Measurements from ENCODE around the gene C12orf57.
A peak's percentile ranks its signal among the peaks of the same experiment; 100 is the strongest.

Gene C12orf57

DNA sequence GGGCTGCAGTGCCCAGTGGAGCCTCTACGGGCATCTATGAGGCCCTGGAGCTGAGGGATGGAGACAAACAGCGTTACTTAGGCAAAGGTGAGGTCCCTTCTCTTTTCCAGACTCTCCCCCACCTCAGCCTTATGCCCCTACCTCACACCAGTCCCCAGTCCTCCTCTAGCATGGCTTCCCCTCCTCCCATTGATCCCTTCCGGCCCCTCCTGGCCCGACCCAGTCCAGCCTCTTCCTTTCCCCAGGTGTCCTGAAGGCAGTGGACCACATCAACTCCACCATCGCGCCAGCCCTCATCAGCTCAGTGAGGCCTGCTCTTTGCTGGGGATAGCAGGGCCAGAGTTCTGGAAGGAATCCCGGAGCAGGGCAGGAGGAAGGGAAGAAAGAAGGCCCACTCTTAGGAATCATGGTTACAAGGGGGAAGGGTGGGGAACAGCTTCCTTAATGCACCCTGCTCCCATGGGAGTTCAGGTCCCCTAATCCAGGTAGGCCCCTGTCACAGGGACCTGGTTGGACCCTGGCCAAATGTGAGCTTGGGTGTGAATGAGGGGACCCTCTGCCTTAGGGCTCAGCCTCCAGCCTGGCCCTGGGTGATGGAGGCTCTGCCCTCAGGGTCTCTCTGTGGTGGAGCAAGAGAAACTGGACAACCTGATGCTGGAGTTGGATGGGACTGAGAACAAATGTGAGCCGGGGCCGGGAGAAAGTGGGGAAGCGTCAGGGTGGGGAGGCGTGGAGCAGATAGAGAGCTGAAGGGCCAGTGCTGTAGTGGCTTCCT, 27.2 kb upstream of the C12orf57 start:
- FAIRE-seq (no peak), DNase-seq (ENCODE audit: extremely low spot score, insufficient read length, low read depth) (no peak)

GRCh38 chr12:6917491-6918231, 26.2 kb upstream of the C12orf57 start:
- FAIRE-seq = no peak
- DNase-seq (ENCODE audit: extremely low spot score, insufficient read length, low read depth) = no peak

DNA sequence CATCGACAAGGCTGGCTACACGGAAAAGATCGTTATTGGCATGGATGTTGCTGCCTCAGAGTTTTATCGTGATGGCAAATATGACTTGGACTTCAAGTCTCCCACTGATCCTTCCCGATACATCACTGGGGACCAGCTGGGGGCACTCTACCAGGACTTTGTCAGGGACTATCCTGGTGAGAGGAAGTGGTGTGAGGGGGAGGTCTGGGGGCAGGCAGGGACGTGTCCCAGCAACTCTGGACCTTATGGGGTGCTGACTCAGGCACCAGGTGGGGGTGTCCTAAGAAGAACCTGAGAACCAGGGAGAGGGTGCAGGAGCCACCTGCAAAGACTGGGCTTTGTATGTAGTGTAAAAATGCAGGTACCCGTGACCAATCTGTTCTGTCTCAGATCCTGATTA, 24.2 kb upstream of the C12orf57 start:
- FAIRE-seq = no peak
- no peak for DNase-seq (ENCODE audit: extremely low spot score, insufficient read length, low read depth)

GRCh38 chr12:6921539-6921938, 22.3 kb upstream of the C12orf57 start:
- no peak for DNase-seq (ENCODE audit: extremely low spot score, insufficient read length, low read depth)
- FAIRE-seq = no peak

DNA sequence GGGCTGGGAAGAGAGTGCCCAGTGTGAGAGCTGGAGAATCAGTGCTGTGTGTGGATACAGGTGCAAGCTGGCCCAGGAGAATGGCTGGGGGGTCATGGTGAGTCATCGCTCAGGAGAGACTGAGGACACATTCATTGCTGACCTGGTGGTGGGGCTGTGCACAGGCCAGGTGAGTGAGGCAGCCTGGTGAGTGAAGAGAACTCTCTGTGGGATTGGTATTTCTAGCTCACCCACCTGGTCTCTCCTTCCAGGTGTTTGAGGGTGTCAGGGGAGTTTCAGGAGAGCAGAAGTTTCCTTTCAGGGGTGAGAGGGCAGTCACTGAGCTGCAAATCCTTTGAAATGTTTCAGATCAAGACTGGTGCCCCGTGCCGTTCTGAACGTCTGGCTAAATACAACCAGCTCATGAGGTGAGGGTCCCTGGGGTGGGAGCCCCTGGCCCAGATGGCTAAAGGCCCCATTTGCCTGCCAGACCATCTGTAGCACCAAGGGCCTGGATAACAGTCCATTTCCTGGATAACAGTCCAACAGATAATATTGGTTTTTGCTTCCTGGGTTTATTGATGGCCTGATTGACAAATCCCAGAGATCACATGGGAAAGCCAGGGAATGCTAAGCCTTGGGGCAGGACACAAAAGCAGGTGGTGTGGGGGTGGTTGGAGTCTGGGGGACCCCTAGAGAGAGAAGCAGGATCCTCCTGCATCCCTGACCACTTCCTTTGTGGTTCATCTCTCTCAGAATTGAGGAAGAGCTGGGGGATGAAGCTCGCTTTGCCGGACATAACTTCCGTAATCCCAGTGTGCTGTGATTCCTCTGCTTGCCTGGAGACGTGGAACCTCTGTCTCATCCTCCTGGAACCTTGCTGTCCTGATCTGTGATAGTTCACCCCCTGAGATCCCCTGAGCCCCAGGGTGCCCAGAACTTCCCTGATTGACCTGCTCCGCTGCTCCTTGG, 21.6 kb upstream of the C12orf57 start:
- FAIRE-seq = no peak
- no peak for DNase-seq (ENCODE audit: extremely low spot score, insufficient read length, low read depth)

DNA sequence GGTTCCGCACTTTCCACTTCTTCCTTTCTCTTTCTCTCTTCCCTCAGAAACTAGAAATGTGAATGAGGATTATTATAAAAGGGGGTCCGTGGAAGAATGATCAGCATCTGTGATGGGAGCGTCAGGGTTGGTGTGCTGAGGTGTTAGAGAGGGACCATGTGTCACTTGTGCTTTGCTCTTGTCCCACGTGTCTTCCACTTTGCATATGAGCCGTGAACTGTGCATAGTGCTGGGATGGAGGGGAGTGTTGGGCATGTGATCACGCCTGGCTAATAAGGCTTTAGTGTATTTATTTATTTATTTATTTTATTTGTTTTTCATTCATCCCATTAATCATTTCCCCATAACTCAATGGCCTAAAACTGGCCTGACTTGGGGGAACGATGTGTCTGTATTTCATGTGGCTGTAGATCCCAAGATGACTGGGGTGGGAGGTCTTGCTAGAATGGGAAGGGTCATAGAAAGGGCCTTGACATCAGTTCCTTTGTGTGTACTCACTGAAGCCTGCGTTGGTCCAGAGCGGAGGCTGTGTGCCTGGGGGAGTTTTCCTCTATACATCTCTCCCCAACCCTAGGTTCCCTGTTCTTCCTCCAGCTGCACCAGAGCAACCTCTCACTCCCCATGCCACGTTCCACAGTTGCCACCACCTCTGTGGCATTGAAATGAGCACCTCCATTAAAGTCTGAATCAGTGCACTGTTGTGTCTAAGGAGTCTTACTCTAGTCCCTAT, 20.7 kb upstream of the C12orf57 start:
- FAIRE-seq (no peak), DNase-seq (ENCODE audit: extremely low spot score, insufficient read length, low read depth) (no peak)

- FAIRE-seq (no peak), DNase-seq (ENCODE audit: extremely low spot score, insufficient read length, low read depth) (no peak)
Observed at GRCh38 chr12:6923851-6924250, 20.0 kb upstream of the C12orf57 start.

DNA sequence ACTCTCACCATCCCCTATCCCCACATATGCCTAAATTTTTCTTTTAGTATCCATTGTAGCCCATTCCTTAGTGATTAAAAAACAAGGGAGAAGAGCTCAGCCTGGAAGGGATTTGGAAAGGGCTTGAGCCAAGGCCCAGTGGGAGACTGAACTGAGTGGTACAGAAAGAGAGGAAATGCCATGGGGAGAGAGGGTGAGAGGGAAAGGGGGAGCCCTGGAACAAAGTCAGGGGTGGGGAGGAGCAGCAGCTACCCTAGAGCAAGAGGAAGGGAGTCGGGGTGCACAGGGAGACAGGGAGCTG, 18.6 kb upstream of the C12orf57 start:
- no peak for DNase-seq (ENCODE audit: extremely low spot score, insufficient read length, low read depth)
- FAIRE-seq = no peak

- FAIRE-seq = no peak
- DNase-seq (ENCODE audit: extremely low spot score, insufficient read length, low read depth) = no peak
Observed at GRCh38 chr12:6925540-6926279, 18.1 kb upstream of the C12orf57 start.

DNA sequence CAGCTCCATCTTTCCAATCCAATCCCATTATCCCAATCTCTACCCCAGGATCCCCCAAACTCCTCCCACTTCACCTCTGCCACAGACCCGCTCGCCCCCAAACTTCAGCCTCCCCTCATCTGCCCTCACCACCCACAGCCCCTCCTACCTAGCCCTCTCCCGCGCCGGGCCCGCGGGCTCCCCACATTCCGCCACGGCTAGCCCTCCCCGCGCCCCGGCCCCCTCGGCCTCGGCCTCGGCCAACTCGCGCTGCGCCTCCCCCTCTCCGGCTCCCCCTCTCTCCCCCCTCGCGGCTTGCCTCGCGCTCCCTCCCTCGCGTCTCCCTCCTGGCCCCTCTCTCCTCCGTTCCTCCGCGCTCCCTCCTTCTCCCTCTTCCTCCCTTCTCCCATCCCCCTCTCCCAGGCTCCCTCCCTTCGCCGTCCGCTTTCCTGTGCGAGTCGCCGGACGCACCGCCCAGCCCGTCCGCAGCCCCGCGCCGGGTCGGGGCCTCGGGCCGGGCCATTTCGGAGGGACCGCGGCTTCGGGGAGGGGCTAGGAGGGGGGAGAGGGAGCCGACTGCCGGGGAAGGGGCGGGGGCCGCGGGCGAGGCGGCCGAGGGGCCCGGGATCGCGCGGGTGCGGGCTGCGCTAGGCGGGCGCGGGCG, 16.3 kb upstream of the C12orf57 start, which contains the start of gene ATN1:
Gene ATN1, plus strand, starts transcription at position 581 of the 643 bp plus-strand sequence. CDS start 6,043 bp downstream, outside the sequence.
- FAIRE-seq = peak; percentile 44
- DNase-seq (ENCODE audit: extremely low spot score, insufficient read length, low read depth) = no peak

DNA sequence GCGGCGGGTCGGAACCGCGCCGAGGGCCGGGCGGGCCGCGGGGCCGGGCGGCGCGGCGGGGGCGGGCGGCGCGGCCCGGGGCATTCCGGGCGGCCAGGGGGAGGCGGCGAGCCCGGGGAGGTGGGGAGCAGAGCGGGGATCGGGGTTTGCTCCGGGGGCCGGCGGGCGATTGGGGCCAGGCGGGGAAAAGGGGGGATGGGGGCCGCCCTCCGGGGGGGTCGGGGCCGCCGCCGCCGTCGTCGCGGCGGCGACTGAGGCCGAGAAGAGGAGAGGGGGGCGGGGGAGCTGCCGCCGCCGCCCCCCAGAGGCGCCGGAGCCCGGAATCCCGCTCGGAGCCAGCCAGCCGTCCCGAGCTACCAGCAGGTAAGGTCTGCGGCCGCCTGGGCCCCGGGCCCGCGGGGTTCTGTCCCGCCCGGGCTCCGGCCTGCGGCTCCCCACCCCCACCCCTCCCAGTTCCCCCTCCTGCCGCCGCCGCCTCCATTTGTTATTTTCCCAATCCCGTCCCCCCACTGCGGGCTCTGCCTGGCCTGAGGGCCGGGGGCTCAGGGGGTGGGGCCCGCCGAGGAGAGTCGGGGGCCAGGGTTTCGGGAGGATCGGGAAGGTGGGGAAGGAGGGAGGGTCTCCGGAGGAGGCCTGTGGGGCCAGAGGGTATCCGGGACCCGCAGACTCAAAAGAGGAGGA, 15.7 kb upstream of the C12orf57 start:
- DNase-seq (ENCODE audit: extremely low spot score, insufficient read length, low read depth) (no peak), FAIRE-seq (no peak)

- no peak for DNase-seq (ENCODE audit: extremely low spot score, insufficient read length, low read depth)
- peak; percentile 26 for FAIRE-seq
Observed at GRCh38 chr12:6928703-6929407, 15.0 kb upstream of the C12orf57 start.

GRCh38 chr12:6929466-6930452, 14.1 kb upstream of the C12orf57 start:
- DNase-seq (ENCODE audit: extremely low spot score, insufficient read length, low read depth) (no peak), FAIRE-seq (no peak)

DNA sequence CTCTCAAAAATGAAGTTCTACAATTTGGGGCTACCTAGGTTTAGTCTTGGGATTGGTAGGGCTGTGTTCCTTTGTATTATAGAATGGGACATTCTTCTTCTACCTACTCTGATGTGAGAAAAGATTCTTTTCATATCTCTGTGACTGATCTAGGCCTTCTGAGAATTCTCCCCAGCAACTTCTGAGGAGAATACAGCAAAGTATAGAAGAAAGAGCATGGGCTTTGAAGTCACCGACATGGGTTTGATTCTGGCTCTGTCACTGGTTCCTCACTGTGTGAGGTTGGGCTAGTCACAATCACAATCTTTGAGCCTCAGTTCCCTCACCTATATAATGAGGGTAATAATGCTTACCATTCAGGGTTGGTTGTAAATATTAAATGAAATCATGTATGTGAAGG, 11.1 kb upstream of the C12orf57 start:
- no peak for DNase-seq (ENCODE audit: extremely low spot score, insufficient read length, low read depth)
- FAIRE-seq = no peak

DNA sequence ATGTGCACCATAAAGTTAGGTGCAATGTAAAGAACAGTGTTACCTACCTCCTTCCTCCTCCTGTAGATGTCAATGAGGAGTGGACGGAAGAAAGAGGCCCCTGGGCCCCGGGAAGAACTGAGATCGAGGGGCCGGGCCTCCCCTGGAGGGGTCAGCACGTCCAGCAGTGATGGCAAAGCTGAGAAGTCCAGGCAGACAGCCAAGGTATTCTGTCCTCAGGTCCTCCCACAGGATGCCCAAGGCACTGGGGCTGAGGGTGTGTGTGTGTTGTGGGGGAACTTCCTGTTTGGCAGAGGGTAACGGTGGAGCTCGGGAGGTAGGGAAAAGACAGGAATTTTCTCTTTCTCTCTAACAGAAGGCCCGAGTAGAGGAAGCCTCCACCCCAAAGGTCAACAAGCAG, 9.7 kb upstream of the C12orf57 start:
- DNase-seq (ENCODE audit: extremely low spot score, insufficient read length, low read depth) = no peak
- no peak for FAIRE-seq

DNA sequence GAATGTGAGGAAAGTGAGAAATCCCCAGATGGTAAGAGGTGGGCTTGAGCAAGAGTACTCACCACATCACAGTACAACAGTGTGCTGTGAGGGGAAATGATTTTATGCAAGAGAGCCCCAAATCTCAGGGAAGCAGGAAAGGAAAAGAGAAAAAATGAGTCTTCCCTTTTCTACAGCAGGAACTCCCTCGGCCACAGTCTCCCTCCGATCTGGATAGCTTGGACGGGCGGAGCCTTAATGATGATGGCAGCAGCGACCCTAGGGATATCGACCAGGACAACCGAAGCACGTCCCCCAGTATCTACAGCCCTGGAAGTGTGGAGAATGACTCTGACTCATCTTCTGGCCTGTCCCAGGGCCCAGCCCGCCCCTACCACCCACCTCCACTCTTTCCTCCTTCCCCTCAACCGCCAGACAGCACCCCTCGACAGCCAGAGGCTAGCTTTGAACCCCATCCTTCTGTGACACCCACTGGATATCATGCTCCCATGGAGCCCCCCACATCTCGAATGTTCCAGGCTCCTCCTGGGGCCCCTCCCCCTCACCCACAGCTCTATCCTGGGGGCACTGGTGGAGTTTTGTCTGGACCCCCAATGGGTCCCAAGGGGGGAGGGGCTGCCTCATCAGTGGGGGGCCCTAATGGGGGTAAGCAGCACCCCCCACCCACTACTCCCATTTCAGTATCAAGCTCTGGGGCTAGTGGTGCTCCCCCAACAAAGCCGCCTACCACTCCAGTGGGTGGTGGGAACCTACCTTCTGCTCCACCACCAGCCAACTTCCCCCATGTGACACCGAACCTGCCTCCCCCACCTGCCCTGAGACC, 8.2 kb upstream of the C12orf57 start:
- FAIRE-seq = no peak

More for the DNA sequence above, 8.2 kb upstream of the C12orf57 start:
- no peak for DNase-seq (ENCODE audit: extremely low spot score, insufficient read length, low read depth)
